ENCODE results near the gene HTR4.
"Not testable (repeated sequence)": the region's sequence is repeated elsewhere in the genome, so short reads cannot be mapped to it uniquely, and the experiment has no call there.

HTR4 gene

DNA sequence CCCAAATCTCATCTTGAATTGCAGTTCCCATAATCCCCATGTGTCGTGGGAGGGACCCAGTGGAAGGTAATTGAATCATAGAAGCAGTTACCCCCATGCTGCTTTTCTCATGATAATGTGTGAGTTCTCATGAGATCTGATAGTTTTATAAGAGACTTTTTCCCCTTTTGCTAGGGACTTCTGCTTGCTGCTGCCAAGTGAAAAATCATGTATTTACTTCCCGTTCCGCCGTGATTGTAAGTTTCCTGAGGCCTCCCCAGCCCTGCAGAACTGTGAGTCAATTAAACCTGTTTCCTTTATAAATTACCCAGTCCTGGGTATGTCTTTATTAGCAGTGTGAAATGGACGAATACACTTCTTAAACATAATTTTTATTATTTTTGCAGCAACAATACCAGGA is 185.6 kb downstream of the HTR4 start:
- not testable (repeated sequence) for DNase-seq

DNA sequence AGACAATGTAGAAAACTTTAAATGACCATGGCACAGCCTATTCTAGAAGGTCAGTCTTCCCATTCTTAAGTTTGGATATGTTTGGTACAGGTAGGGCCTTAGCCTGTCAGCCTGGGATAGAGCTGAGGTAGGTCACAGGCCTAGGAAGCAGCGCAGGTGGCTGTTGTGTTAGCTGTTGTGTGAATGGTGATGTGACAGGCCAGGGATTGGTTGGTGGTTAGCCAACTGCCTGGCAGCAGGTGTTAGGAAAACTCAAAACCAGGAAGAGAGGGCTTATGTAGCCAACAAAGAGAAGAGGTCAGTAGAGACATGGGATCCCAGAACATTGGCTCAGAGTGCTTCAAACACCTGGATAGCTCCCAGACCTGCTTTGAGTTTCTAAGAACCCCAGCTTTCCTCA is 186.4 kb downstream of the HTR4 start:
- DNase-seq, result no peak

DNA sequence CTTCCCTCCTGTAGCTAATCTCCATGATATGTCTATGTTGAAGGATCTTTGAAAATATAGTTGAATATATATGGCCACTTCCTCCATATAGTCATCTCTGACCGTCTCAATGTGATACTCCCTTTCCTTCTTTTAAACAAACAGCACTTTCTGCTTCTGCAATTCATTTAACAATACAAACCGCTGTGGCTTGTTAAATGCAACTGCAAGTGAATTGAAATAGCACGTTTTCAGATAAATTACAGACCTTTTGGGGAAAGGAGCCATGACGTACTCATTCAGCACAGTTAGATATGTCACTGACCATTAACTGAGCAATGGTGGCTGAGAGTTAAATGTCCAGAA is 188.1 kb downstream of the HTR4 start:
- DNase-seq, result no peak

- no peak for DNase-seq
Observed at GRCh38 chr5:148465381-148466235, 188.7 kb downstream of the HTR4 start.

DNA sequence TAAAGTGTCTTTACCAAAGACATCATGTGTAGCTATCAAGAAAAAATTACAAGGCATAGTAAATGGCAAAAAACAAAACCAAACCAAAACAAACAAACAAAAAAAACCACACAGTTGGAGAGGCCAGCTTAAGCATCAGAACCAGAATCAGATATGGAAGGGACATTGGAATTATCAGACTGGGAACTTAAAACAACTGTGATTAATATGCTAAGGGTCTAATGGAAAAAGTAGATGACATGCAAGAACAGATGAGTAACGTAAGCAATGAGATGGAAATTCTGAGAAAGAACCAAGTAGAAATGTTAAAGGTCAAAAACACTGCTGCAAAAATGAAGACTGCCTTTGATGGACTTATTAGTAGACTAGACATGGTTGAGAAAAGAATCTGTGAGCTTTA is 194.7 kb downstream of the HTR4 start:
- DNase-seq, result no peak

- no peak for DNase-seq
Observed at GRCh38 chr5:148458036-148458888, 196.1 kb downstream of the HTR4 start.

- peak in 1 of 2 donors; percentile 39 for DNase-seq
Observed at GRCh38 chr5:148457183-148457620, 197.1 kb downstream of the HTR4 start.

- no peak for DNase-seq
Observed at GRCh38 chr5:148455185-148455584, 199.1 kb downstream of the HTR4 start.

GRCh38 chr5:148454576-148454975 is 199.8 kb downstream of the HTR4 start:
- no peak for DNase-seq

DNA sequence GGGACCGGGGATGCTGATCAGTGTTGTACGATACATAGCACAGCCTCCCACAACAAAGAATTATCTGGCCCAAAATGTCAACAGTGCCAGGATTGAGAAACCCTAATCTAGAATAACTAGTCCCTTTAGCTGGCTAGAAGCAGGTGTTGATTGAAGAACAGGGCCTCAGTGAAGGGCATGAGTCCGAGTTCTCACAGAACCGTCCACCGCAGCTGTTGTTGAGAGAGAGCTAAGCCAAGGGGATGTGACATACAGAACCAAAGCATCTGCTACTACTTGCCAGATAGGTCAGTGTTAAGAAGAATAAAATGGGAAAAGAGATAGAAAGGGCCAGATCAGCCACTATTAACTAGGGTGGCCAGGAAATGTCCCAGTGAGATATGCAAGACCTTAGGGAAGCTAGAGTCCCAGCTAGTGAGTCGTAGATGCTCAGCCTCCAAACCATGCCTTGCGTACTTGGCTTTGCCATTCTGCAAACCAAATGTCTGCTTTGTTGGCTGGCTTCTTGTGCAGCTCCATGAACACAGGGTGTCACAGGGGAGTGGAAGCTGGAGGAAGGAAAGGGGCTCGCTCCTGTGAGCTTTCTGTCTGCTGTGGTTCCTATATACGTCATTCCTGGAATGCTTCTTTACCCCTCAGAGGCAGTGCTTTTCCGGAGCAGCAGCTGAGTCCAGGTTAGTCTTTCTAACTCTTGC is 201.7 kb downstream of the HTR4 start:
- no peak for DNase-seq

DNA sequence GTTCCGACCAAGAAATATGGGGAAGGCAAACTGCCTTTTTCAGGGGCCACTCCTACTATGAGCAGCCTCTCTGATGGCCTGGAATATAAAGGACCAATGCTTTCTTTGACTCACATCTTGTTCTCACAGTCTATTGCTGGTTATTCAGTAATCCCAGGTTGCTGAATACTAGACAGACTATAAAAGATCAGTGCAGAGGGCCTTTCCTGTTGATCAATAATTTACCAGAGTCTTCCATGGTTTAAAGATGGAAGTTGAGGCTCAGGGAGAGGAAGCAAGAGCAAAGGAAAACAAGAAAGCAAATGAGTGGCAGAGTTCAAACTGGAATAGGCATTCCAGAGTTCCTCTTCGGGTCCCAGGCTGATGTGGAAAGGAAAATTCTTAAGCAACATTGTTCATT is 207.7 kb downstream of the HTR4 start:
- no peak for DNase-seq

DNA sequence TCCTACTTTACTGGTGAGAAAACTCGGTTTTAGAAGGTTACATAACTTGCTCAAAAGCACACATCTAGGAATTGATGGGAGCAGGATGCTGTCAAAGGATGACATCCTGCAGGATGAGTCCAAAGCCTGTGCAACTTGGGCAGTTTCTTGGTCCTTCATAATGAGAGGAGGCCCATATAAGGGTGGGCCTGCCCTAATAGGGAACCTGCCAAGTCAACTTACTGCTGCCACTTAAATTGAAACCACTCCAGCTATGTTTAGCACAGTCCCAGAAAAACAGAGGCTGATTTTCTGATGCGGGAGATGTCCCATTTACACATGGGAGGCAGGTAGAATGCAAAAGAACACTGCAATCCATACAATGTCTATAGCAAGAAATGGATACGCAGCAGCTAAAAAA is 208.7 kb downstream of the HTR4 start:
- no peak for DNase-seq

- peak; percentile 4 to 57 for DNase-seq
Observed at GRCh38 chr5:148443998-148444397, 210.3 kb downstream of the HTR4 start.

- no peak for DNase-seq
Observed at GRCh38 chr5:148443241-148443640, 211.1 kb downstream of the HTR4 start.

- no peak for DNase-seq
Observed at GRCh38 chr5:148438933-148439332, 215.4 kb downstream of the HTR4 start.

DNA sequence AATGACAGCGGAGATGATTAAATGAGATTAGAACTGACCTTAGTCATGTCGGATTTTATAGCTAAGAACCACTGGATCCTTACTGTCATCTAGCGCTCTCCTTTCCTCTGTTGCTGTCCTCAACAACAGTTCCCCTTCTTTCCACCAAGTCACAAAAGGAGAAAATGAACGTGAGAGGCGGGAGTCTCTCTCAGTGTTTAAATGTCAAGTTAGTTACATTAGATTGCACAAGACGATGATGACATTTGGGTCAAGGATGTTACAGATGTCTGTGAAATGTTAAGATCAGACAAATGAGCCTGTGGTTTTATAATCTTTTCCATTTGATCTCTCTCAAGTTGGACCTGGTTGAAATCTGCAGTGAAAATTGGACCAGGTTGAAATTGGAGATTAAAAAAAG is 217.1 kb downstream of the HTR4 start:
- no peak for DNase-seq

DNA sequence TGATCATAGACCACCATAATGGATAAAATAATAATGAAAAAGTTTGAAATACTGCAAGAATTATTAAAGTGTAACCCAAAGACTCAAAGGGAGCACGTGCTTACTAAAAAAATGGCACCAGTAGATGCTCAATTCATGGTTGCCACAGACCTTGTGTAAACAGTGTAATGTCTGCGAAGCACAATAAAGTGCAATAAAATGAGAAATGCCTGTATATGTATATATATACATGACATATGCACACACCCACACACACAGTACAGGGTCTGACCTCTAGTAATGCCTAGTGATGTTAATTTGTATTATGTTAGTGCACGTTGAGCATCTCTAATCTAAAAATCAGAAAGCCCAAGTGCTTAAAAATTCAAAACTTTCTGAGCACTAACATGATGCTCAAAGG is 218.3 kb downstream of the HTR4 start:
- DNase-seq, result no peak

DNA sequence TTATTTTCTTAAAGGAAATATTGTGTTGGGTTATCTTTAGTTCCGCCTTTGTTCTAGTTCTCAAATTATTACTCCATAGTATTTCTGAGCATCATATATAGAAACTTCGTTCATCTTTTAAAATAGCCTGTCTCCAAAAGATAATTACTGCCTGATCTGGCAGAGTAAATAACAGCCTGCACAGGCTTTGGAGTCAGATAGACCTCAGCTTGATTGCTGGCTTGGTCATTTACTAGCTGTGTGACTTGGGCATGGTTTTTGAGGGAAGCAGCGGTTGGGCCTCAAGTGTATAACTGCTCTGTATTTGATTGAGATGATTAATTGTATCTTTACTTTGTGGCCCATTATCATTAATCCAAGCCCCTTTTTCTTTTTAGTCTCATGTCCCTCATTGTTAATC is 220.5 kb downstream of the HTR4 start:
- DNase-seq, result no peak
